Activated naive CD4-positive, alpha-beta T cell treated with anti-CD3 and anti-CD28 coated beads for 36 hours (primary cell): ENCODE data around the gene KCNQ1OT1. TPM values are rescaled to one million over a fixed set of nuclear protein-coding genes. Genes with fewer than 3 reads are reported as not detected.

ENCODE experiments used
- CTCF ChIA-PET: fragments of 350-600 bp; sonication (Branson Sonifier 250); formaldehyde crosslinking; loops from one replicate; lab custom pipeline; 2021; ENCODE audit warnings: antibody characterized with exemption; lab: Charles Lee
- DNase-seq: peaks from one replicate; pipeline ENCODE4 v3.0.0-alpha.2; 2020
- H3K27ac Mint-ChIP-seq: one replicate; pipeline ENCODE4 v1.8.0; 2021; ENCODE audit warnings: mild to moderate bottlenecking, mixed read lengths
- H3K27me3 Mint-ChIP-seq: one replicate; pipeline ENCODE4 v1.8.0; 2021; ENCODE audit warnings: low read depth, mixed read lengths
- H3K36me3 Mint-ChIP-seq: one replicate; pipeline ENCODE4 v1.8.0; 2021; ENCODE audit warnings: low read depth, mixed read lengths
- H3K4me1 Mint-ChIP-seq: one replicate; pipeline ENCODE4 v1.8.0; 2021; ENCODE audit warnings: low read depth, mixed read lengths
- H3K4me3 Mint-ChIP-seq: one replicate; pipeline ENCODE4 v1.8.0; 2021; ENCODE audit warnings: mild to moderate bottlenecking, moderate library complexity, mixed read lengths
- H3K9me3 Mint-ChIP-seq: one replicate; pipeline ENCODE4 v1.8.0; 2021; ENCODE audit warnings: mixed read lengths
- intact Hi-C: fragments of 100-400 bp; cut with micrococcal nuclease; formaldehyde crosslinking; loops from one replicate; pipeline ENCODE4 v1.15.1; 2023
- total RNA-seq, 2 experiments: library from RNA; stranded (reverse); gene quantifications; one replicate each; pipeline ENCODE4 v1.2.3, GENCODE V29; 2021

KCNQ1OT1 gene
- total RNA-seq, 2 experiments from 2014 or later = 0.17 to 0.20 TPM

GRCh38 chr11:2582946-2583604, 116.7 kb downstream of the KCNQ1OT1 start:
- DNase-seq = no peak
- no peaks in the 10 kb centered on the region for H3K27me3 Mint-ChIP-seq
- no peaks in the 10 kb centered on the region for H3K9me3 Mint-ChIP-seq
- no peak overlapping the region for H3K4me3 Mint-ChIP-seq
- intact Hi-C loops = no loop called here
- no peak overlapping the region for H3K27ac Mint-ChIP-seq
- CTCF ChIA-PET = no interaction called here
- no peaks in the 10 kb centered on the region for H3K36me3 Mint-ChIP-seq
- H3K4me1 Mint-ChIP-seq = no peaks in the 10 kb centered on the region

GRCh38 chr11:2582351-2582945, 117.3 kb downstream of the KCNQ1OT1 start:
- Mint-ChIP-seq H3K36me3 (no peaks in the 10 kb centered on the region), H3K4me1 (no peaks in the 10 kb centered on the region), H3K27me3 (no peaks in the 10 kb centered on the region), H3K9me3 (no peaks in the 10 kb centered on the region), H3K27ac (no peak overlapping the region), H3K4me3 (no peak overlapping the region)
- intact Hi-C loops = no loop called here
- no peak for DNase-seq
- CTCF ChIA-PET = no interaction called here

- no peaks in the 10 kb centered on the region for H3K27me3 Mint-ChIP-seq
These were observed 117.9 kb downstream of the KCNQ1OT1 start for GRCh38 chr11:2581931-2582350.

GRCh38 chr11:2581151-2581930, 118.5 kb downstream of the KCNQ1OT1 start:
- no peaks in the 10 kb centered on the region for H3K9me3 Mint-ChIP-seq
- intact Hi-C loops = no loop called here
- H3K36me3 Mint-ChIP-seq = no peaks in the 10 kb centered on the region
- H3K4me3 Mint-ChIP-seq = no peak overlapping the region
- H3K27me3 Mint-ChIP-seq = no peaks in the 10 kb centered on the region
- no peaks in the 10 kb centered on the region for H3K4me1 Mint-ChIP-seq
- no peak for DNase-seq
- no peak overlapping the region for H3K27ac Mint-ChIP-seq
- CTCF ChIA-PET = no interaction called here

More at GRCh38 chr11:2581931-2582350, 117.9 kb downstream of the KCNQ1OT1 start:
- CTCF ChIA-PET = no interaction called here
- H3K9me3 Mint-ChIP-seq = no peaks in the 10 kb centered on the region
- intact Hi-C loops = no loop called here
- H3K4me3 Mint-ChIP-seq = no peak overlapping the region
- no peaks in the 10 kb centered on the region for H3K36me3 Mint-ChIP-seq
- DNase-seq = peak; percentile 2
- H3K4me1 Mint-ChIP-seq = no peaks in the 10 kb centered on the region
- no peak overlapping the region for H3K27ac Mint-ChIP-seq

- intact Hi-C loops = no loop called here
- no peak overlapping the region for H3K4me3 Mint-ChIP-seq
- CTCF ChIA-PET = no interaction called here
- H3K27me3 Mint-ChIP-seq = no peaks in the 10 kb centered on the region
- DNase-seq = peak; percentile 2
- no peak overlapping the region for H3K27ac Mint-ChIP-seq
- no peaks in the 10 kb centered on the region for H3K9me3 Mint-ChIP-seq
- no peaks in the 10 kb centered on the region for H3K36me3 Mint-ChIP-seq
- H3K4me1 Mint-ChIP-seq = no peaks in the 10 kb centered on the region
These were observed 119.2 kb downstream of the KCNQ1OT1 start for GRCh38 chr11:2580571-2581001.

- Mint-ChIP-seq H3K36me3 (no peaks in the 10 kb centered on the region), H3K4me1 (no peaks in the 10 kb centered on the region), H3K9me3 (no peaks in the 10 kb centered on the region), H3K27me3 (no peaks in the 10 kb centered on the region), H3K27ac (no peak overlapping the region), H3K4me3 (no peak overlapping the region)
- DNase-seq = no peak
- CTCF ChIA-PET = no interaction called here
- intact Hi-C loops = no loop called here
These were observed 119.8 kb downstream of the KCNQ1OT1 start for GRCh38 chr11:2580061-2580421.

GRCh38 chr11:2579315-2580060, 120.3 kb downstream of the KCNQ1OT1 start:
- CTCF ChIA-PET = no interaction called here
- intact Hi-C loops = no loop called here
- H3K4me3 Mint-ChIP-seq = no peak overlapping the region
- no peaks in the 10 kb centered on the region for H3K4me1 Mint-ChIP-seq
- no peaks in the 10 kb centered on the region for H3K27me3 Mint-ChIP-seq
- no peak overlapping the region for H3K27ac Mint-ChIP-seq
- no peak for DNase-seq
- H3K36me3 Mint-ChIP-seq = no peaks in the 10 kb centered on the region
- no peaks in the 10 kb centered on the region for H3K9me3 Mint-ChIP-seq

GRCh38 chr11:2578929-2579270, 120.9 kb downstream of the KCNQ1OT1 start:
- H3K4me1 Mint-ChIP-seq = no peaks in the 10 kb centered on the region
- intact Hi-C loops = no loop called here
- no peak overlapping the region for H3K27ac Mint-ChIP-seq
- no peaks in the 10 kb centered on the region for H3K9me3 Mint-ChIP-seq
- no peaks in the 10 kb centered on the region for H3K27me3 Mint-ChIP-seq
- CTCF ChIA-PET = no interaction called here
- peak; percentile 2 for DNase-seq
- H3K4me3 Mint-ChIP-seq = no peak overlapping the region
- H3K36me3 Mint-ChIP-seq = no peaks in the 10 kb centered on the region

- H3K4me1 Mint-ChIP-seq = no peaks in the 10 kb centered on the region
- no peaks in the 10 kb centered on the region for H3K27me3 Mint-ChIP-seq
- CTCF ChIA-PET = no interaction called here
- H3K27ac Mint-ChIP-seq = no peak overlapping the region
- no peak for DNase-seq
- no peaks in the 10 kb centered on the region for H3K9me3 Mint-ChIP-seq
- intact Hi-C loops = no loop called here
- no peaks in the 10 kb centered on the region for H3K36me3 Mint-ChIP-seq
- no peak overlapping the region for H3K4me3 Mint-ChIP-seq
These were observed 121.5 kb downstream of the KCNQ1OT1 start for GRCh38 chr11:2577991-2578928.

GRCh38 chr11:2577031-2577990, 122.5 kb downstream of the KCNQ1OT1 start:
- H3K27ac Mint-ChIP-seq = no peak overlapping the region
- no peaks in the 10 kb centered on the region for H3K36me3 Mint-ChIP-seq
- intact Hi-C loops = no loop called here
- DNase-seq = peak; percentile 3
- H3K4me1 Mint-ChIP-seq = no peaks in the 10 kb centered on the region
- CTCF ChIA-PET = no interaction called here
- H3K4me3 Mint-ChIP-seq = no peak overlapping the region
- no peaks in the 10 kb centered on the region for H3K9me3 Mint-ChIP-seq
- no peaks in the 10 kb centered on the region for H3K27me3 Mint-ChIP-seq

GRCh38 chr11:2576549-2576948, 123.2 kb downstream of the KCNQ1OT1 start:
- CTCF ChIA-PET = no interaction called here
- intact Hi-C loops = no loop called here
- H3K36me3 Mint-ChIP-seq = no peaks in the 10 kb centered on the region
- no peaks in the 10 kb centered on the region for H3K4me1 Mint-ChIP-seq
- H3K4me3 Mint-ChIP-seq = no peak overlapping the region
- H3K27ac Mint-ChIP-seq = no peak overlapping the region
- no peaks in the 10 kb centered on the region for H3K9me3 Mint-ChIP-seq
- no peaks in the 10 kb centered on the region for H3K27me3 Mint-ChIP-seq
- no peak for DNase-seq
